B cell (primary cell): ENCODE measurements around the gene MFN2. TPM values are rescaled to one million over a fixed set of nuclear protein-coding genes. Genes with fewer than 3 reads are reported as not detected.

Experiments used
- ATAC-seq: fragments of 200-7000 bp; cut with Tn5 transposase; one replicate; pipeline ENCODE4 v1.10.0; 2021; ENCODE audit warnings: low read depth, mild to moderate bottlenecking, moderate number of reproducible peaks, moderate library complexity
- CTCF ChIA-PET: fragments of 350-600 bp; sonication (Branson Sonifier 250); formaldehyde crosslinking; loops from one replicate; lab custom pipeline; 2021; ENCODE audit warnings: antibody characterized with exemption, inconsistent platforms; lab: Charles Lee
- POLR2A ChIA-PET: fragments of 350-600 bp; sonication (Branson Sonifier 250); formaldehyde crosslinking; loops from one replicate; lab custom pipeline; 2021; ENCODE audit warnings: antibody characterized with exemption; lab: Charles Lee
- DNase-seq: peaks from one replicate; pipeline ENCODE4 v3.0.0; 2013
- H2AFZ ChIP-seq: 2 replicates; pipeline ENCODE4 v1.6.1; 2012; ENCODE audit warnings: mild to moderate bottlenecking, low read depth, low read length; ENCODE audit not compliant: insufficient read depth, poor library complexity, severe bottlenecking
- H3K27ac ChIP-seq, 2 donors: 1 replicate in 1 of 2; 2 replicates in 1 of 2; pipeline ENCODE4 v1.5.1; 2012 to 2013; ENCODE audit warnings: low read length in 2 of 2, mild to moderate bottlenecking in 2 of 2, moderate library complexity in 1 of 2
- H3K27me3 ChIP-seq, 4 experiments: fragments of 200-600 bp in 1 of 4; sonication (generic) in 1 of 4; replicated peaks in 1 of 4; 1 replicate in 2 of 4; 2 replicates in 2 of 4; pipeline versions ENCODE4 v1.6.1 to v1.7.0; 2013 to 2016; ENCODE audit warnings: low read length in 3 of 4, mild to moderate bottlenecking in 2 of 4, mixed read lengths in 1 of 4, moderate library complexity in 1 of 4; ENCODE audit not compliant: insufficient read depth in 4 of 4, control insufficient read depth in 3 of 4; ENCODE audit errors: control extremely low read depth in 1 of 4
- H3K36me3 ChIP-seq, 2 experiments: replicated peaks in 1 of 2; 1 replicate in 1 of 2; 2 replicates in 1 of 2; pipeline versions ENCODE4 v1.6.1 to v1.7.1; 2013; ENCODE audit warnings: low read length in 1 of 2; ENCODE audit not compliant: insufficient read depth in 2 of 2, control insufficient read depth in 1 of 2; ENCODE audit errors: control extremely low read depth in 1 of 2, extremely low read depth in 1 of 2
- H3K4me1 ChIP-seq, 2 donors: fragments of 200-600 bp in 1 of 2; sonication (generic) in 1 of 2; 1 replicate in 1 of 2; 2 replicates in 1 of 2; pipeline versions ENCODE4 v1.5.1 to v1.6.1; 2013 to 2017; ENCODE audit warnings: low read length in 2 of 2; ENCODE audit not compliant: control insufficient read depth in 2 of 2, insufficient read depth in 2 of 2
- H3K4me2 ChIP-seq: replicated peaks from 2 replicates; pipeline ENCODE3; 2012; ENCODE audit warnings: mild to moderate bottlenecking, low read depth, low read length; ENCODE audit not compliant: poor library complexity, severe bottlenecking
- H3K4me3 ChIP-seq, 5 experiments: fragments of 200-600 bp in 1 of 5; sonication (generic) in 1 of 5; 1 replicate in 3 of 5; 2 replicates in 2 of 5; pipeline versions ENCODE4 v1.5.1 to v1.7.0; 2011 to 2016; ENCODE audit warnings: low read length in 4 of 5, mild to moderate bottlenecking in 4 of 5, low read depth in 2 of 5, control low read depth in 1 of 5, moderate library complexity in 1 of 5; ENCODE audit not compliant: insufficient read depth in 1 of 5; ENCODE audit errors: control extremely low read depth in 1 of 5, extremely low read depth in 1 of 5
- H3K79me2 ChIP-seq: fragments of 200-600 bp; sonication (generic); one replicate; pipeline ENCODE4 v1.6.0; 2016; ENCODE audit warnings: low read length; ENCODE audit not compliant: control insufficient read depth, insufficient read depth
- H3K9ac ChIP-seq: fragments of 200-600 bp; sonication (generic); 2 replicates; pipeline ENCODE4 v1.6.1; 2017; ENCODE audit warnings: mild to moderate bottlenecking, low read length, moderate library complexity
- H3K9me3 ChIP-seq, 3 donors: one replicate each; pipeline versions ENCODE4 v1.6.1 to v1.7.1; 2013; ENCODE audit warnings: low read length in 2 of 3; ENCODE audit not compliant: control insufficient read depth in 2 of 3, insufficient read depth in 1 of 3; ENCODE audit errors: control extremely low read depth in 1 of 3
- H4K20me1 ChIP-seq: 2 replicates; pipeline ENCODE4 v1.6.0; 2012; ENCODE audit warnings: mild to moderate bottlenecking, low read length; ENCODE audit not compliant: insufficient read depth, control insufficient read depth, poor library complexity, severe bottlenecking
- H3K27ac Mint-ChIP-seq: one replicate; pipeline ENCODE4 v1.8.0; 2021; ENCODE audit warnings: mixed read lengths
- H3K27me3 Mint-ChIP-seq: one replicate; pipeline ENCODE4 v1.8.0; 2021; ENCODE audit warnings: mixed read lengths
- H3K4me1 Mint-ChIP-seq: one replicate; pipeline ENCODE4 v1.8.0; 2021; ENCODE audit warnings: mixed read lengths
- H3K4me3 Mint-ChIP-seq: one replicate; pipeline ENCODE4 v1.8.0; 2021; ENCODE audit warnings: mixed read lengths
- H3K9me3 Mint-ChIP-seq: one replicate; pipeline ENCODE4 v1.8.0; 2022; ENCODE audit warnings: mixed read lengths; ENCODE audit not compliant: insufficient read depth
- CTCF ChIP-seq: fragments of 200-600 bp; IDR thresholded peaks from one replicate; pipeline ENCODE4 v1.8.0; 2022; ENCODE audit warnings: antibody characterized with exemption, mild to moderate bottlenecking
- EZH2 ChIP-seq: IDR thresholded peaks from 2 replicates; pipeline ENCODE4 v1.6.1; 2012; ENCODE audit warnings: borderline replicate concordance, low read depth, mild to moderate bottlenecking, moderate library complexity, low read length; ENCODE audit not compliant: insufficient read depth, poor library complexity, severe bottlenecking
- WGBS: methylation state at CpG from one replicate; pipeline ENCODE4 v1.1.5; 2013; ENCODE audit warnings: missing lambda C conversion rate; ENCODE audit not compliant: insufficient coverage; 5-methylcytosine and 5-hydroxymethylcytosine counted together
- intact Hi-C: fragments of 100-400 bp; cut with micrococcal nuclease; formaldehyde crosslinking; loops from one replicate; pipeline ENCODE4 v1.10.0; 2022
- polyA plus RNA-seq: library from polyadenylated mRNA; depleted of rRNA; stranded (reverse); fragments of >200 nt; gene quantifications from 2 replicates; pipeline ENCODE4 v1.2.3, GENCODE V29; 2012
- total RNA-seq, 2 donors: library from RNA; stranded (reverse); fragments of 120-200 nt in 1 of 2; gene quantifications; 1 replicate in 1 of 2; 2 replicates in 1 of 2; pipeline versions ENCODE4 v1.2.3 to v1.2.4, GENCODE V29; 2013 to 2022

Gene MFN2
- total and polyA plus RNA-seq, 2 donors (not counting 1 experiment from before 2014, with no cell fraction given): 24.0 to 50.0 TPM

GRCh38 chr1:12012560-12013316 lies 32.5 kb downstream of the MFN2 start:
- Histone ChIP-seq H3K79me2 (no peaks in the 10 kb centered on the region), H3K27ac (no peak overlapping the region), H4K20me1 (no peaks in the 10 kb centered on the region), H3K36me3 (peaks cover 2 to 24% of the 10 kb centered on the region in 2 experiments), H2AFZ (no peak overlapping the region), H3K9ac (no peak overlapping the region), H3K27me3 (no peaks in the 10 kb centered on the region), H3K9me3 (peaks cover 0 to 2% (median 0%) of the 10 kb centered on the region in 3 donors), H3K4me3 (no peak overlapping the region), H3K4me1 (no peaks in the 10 kb centered on the region), H3K4me2 (no peak overlapping the region)
- Mint-ChIP-seq H3K4me3 (no peak overlapping the region), H3K27ac (no peak overlapping the region), H3K27me3 (no peaks in the 10 kb centered on the region), H3K9me3 (no peaks in the 10 kb centered on the region), H3K4me1 (peaks cover 1% of the 10 kb centered on the region)
- ChIA-PET CTCF (no interaction called here), POLR2A (no interaction called here)
- ATAC-seq (no peak), DNase-seq (no peak)
- WGBS: 90% methylated on average over 2 of the region's 8 CpGs
- intact Hi-C loops: no loop called here
- TF ChIP-seq EZH2 (no peak), CTCF (no peak)
